ENCODE results near the gene RAPSN.

DNA sequence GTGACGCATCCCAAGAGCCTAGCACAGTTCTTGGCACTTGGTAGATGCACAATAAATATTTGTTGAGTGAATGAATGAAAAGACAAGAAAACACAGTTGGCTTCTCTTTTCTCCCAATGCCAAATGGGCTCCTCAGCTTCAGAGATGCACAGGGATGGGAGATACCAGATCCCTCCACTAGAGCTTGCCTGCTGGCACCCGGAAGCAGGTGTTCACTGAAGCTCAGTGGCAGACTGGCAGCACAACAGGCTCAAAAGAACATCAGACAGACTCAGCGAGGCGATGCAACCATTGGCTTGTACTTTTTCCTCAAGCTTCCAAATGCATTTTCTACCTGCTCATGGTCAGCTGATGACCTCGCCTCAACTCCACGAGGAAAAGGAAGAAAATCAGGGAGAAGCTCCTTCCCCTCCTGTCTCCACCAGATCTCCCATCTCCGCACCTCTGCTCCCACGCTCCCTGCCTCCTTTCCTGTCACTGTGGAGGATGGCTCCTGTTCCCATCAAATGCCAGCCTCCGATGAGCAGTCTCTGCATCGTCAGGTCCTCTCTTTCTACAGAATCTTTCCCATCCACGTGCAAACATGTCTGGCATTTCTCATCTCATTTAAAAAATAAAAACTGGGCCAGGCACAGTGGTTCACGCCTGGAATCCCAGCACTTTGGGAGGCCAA is 5.8 kb downstream of the RAPSN start:
- no peak for TF ChIP-seq CTCF (IDR thresholded peaks at IDR 0.05)
- no peak for TF ChIP-seq POLR2A (IDR thresholded peaks at IDR 0.05)
